K562 (cell line): ENCODE results near the gene SOWAHA. TPM values are rescaled to one million over a fixed set of nuclear protein-coding genes. Genes with fewer than 3 reads are reported as not detected.
A peak's percentile ranks its signal among the peaks of the same experiment; 100 is the strongest.

Experiments used
- ATAC-seq: fragments of 200-7000 bp; cut with Tn5 transposase; 3 replicates; pipeline ENCODE4 v1.9.1; 2020; ENCODE audit warnings: moderate library complexity
- BruUV-seq: library from RNA; stranded (reverse); fragments of 400-500 nt; replicated peaks from 2 replicates; lab custom pipeline; 2021; lab: Mats Ljungman, UMichigan
- CTCF ChIA-PET: fragments of 300-600 bp; formaldehyde crosslinking; extraction: SDS; loops from one replicate; lab custom pipeline; 2021; ENCODE audit warnings: low intra/inter-chr PET ratio; lab: Yijun Ruan, JAX
- POLR2A ChIA-PET: fragments of 300-600, 350-650 bp; sonication (Branson Sonifier 250); formaldehyde crosslinking; extraction: SDS; loops from one replicate; lab custom pipeline; 2021; ENCODE audit warnings: antibody characterized with exemption, inconsistent platforms; lab: Yijun Ruan, JAX
- DNase-seq, 4 experiments: peaks; one replicate each; pipeline versions ENCODE4 v3.0.0 to v3.0.0-alpha.2; 2011 to 2018; ENCODE audit warnings: low spot score in 3 of 4, mixed read lengths in 3 of 4; ENCODE audit errors: extremely low read depth in 1 of 4
- FAIRE-seq: peaks from 2 replicates; lab custom pipeline; 2011; peaks lifted over from hg19 to GRCh38; lab: Jason Lieb, UNC
- H2AFZ ChIP-seq: 2 replicates; pipeline ENCODE4 v1.6.0; 2011; ENCODE audit warnings: low read depth, low read length, control low read depth, inconsistent platforms
- H3K27ac ChIP-seq: fragments of 200-600 bp; 3 replicates; pipeline ENCODE4 v1.8.0; 2011; ENCODE audit warnings: low read depth, mild to moderate bottlenecking, control low read depth, inconsistent platforms, low read length, moderate library complexity, mixed read lengths; ENCODE audit errors: extremely low read depth
- H3K27me3 ChIP-seq, 2 experiments: fragments of 300-600 bp in 1 of 2; 2 replicates in 1 of 2; 3 replicates in 1 of 2; pipeline versions ENCODE4 v1.6.0 to v1.8.0; 2011; ENCODE audit warnings: inconsistent platforms in 2 of 2, low read length in 2 of 2, mild to moderate bottlenecking in 1 of 2, mixed read lengths in 1 of 2, moderate library complexity in 1 of 2; ENCODE audit not compliant: control insufficient read depth in 2 of 2, insufficient read depth in 2 of 2
- H3K36me3 ChIP-seq: fragments of 300-600 bp; 3 replicates; pipeline ENCODE4 v1.8.0; 2011; ENCODE audit warnings: mild to moderate bottlenecking, low read length, inconsistent platforms; ENCODE audit not compliant: control insufficient read depth, insufficient read depth
- H3K4me1 ChIP-seq, 2 experiments: fragments of 200-600 bp in 1 of 2; replicated peaks in 1 of 2; 2 replicates in 1 of 2; 3 replicates in 1 of 2; pipeline versions ENCODE4 v1.5.1 to v1.8.0; 2011; ENCODE audit warnings: inconsistent platforms in 2 of 2, low read length in 2 of 2, mild to moderate bottlenecking in 1 of 2, mixed read lengths in 1 of 2, moderate library complexity in 1 of 2; ENCODE audit not compliant: control insufficient read depth in 2 of 2, insufficient read depth in 2 of 2
- H3K4me2 ChIP-seq: 2 replicates; pipeline ENCODE4 v1.6.1; 2011; ENCODE audit warnings: low read length, control low read depth, inconsistent platforms, mixed read lengths; ENCODE audit not compliant: insufficient read depth
- H3K4me3 ChIP-seq: fragments of 200-600 bp; sonication (generic), shearing (Covaris generic); 2 replicates; pipeline ENCODE4 v1.5.1; 2016; ENCODE audit warnings: control low read depth, inconsistent platforms
- H3K79me2 ChIP-seq: fragments of 200-600 bp; 3 replicates; pipeline ENCODE4 v1.8.0; 2011; ENCODE audit warnings: low read length, inconsistent platforms; ENCODE audit not compliant: control insufficient read depth, insufficient read depth
- H3K9ac ChIP-seq, 2 experiments: 2 replicates each; pipeline versions ENCODE4 v1.6.0 to v1.6.1; 2011; ENCODE audit warnings: low read depth in 2 of 2, low read length in 2 of 2, control low read depth in 1 of 2, inconsistent platforms in 1 of 2, mild to moderate bottlenecking in 1 of 2, mixed read lengths in 1 of 2; ENCODE audit not compliant: insufficient read depth in 1 of 2
- H3K9me1 ChIP-seq: one replicate; pipeline ENCODE4 v1.6.0; 2011; ENCODE audit warnings: inconsistent platforms, mild to moderate bottlenecking, low read length, moderate library complexity; ENCODE audit not compliant: control insufficient read depth, insufficient read depth
- H3K9me3 ChIP-seq: replicated peaks from 2 replicates; pipeline ENCODE4 v1.5.1; 2011; ENCODE audit warnings: low read depth, low read length, inconsistent platforms; ENCODE audit not compliant: control insufficient read depth, insufficient read depth
- H4K20me1 ChIP-seq: replicated peaks from 2 replicates; pipeline ENCODE4 v1.6.1; 2011; ENCODE audit warnings: low read length, inconsistent platforms, mixed read lengths; ENCODE audit not compliant: control insufficient read depth, insufficient read depth
- DPF2 ChIP-seq: fragments of 450-650 bp; IDR thresholded peaks from 2 replicates; pipeline ENCODE4 v1.6.1; 2016
- LARP7 ChIP-seq: fragments of 450-650 bp; IDR thresholded peaks from 2 replicates; pipeline ENCODE4 v1.6.1; 2016
- NR2C2 ChIP-seq, 2 experiments: fragments of 200-800 bp in 1 of 2; sonication (Bioruptor generic) in 1 of 2; sonication (generic) in 1 of 2; formaldehyde crosslinking in 1 of 2; IDR thresholded peaks; 2 replicates each; pipeline versions ENCODE4 v1.6.1 to v1.8.0; 2016 to 2022; ENCODE audit warnings: mild to moderate bottlenecking in 1 of 2, missing compliant biosample characterization in 1 of 2, missing genetic modification characterization in 1 of 2, missing genetic modification reagents in 1 of 2
- NRF1 ChIP-seq, 2 experiments: fragments of 450-650 bp; IDR thresholded peaks in 1 of 2; conservative IDR thresholded peaks in 1 of 2; 2 replicates each; pipeline ENCODE4 v1.6.1; 2014; ENCODE audit warnings: mild to moderate bottlenecking in 2 of 2
- PTBP1 ChIP-seq: fragments of 200-400 bp; formaldehyde crosslinking; IDR thresholded peaks from 2 replicates; pipeline ENCODE4 v1.6.1; 2017; ENCODE audit warnings: low read depth, low read length
- TBL1XR1 ChIP-seq, 2 experiments: IDR thresholded peaks; 2 replicates each; pipeline ENCODE4 v1.6.1; 2012; ENCODE audit warnings: improper control_type of control experiment in 2 of 2, low read length in 2 of 2, mild to moderate bottlenecking in 1 of 2
- ZNF347 ChIP-seq: fragments of 450-650 bp; formaldehyde crosslinking; IDR thresholded peaks from 2 replicates; pipeline ENCODE4 v1.4.0; 2020; ENCODE audit warnings: low read depth, mild to moderate bottlenecking, moderate library complexity
- ZNF592 ChIP-seq: fragments of 450-650 bp; IDR thresholded peaks from 2 replicates; pipeline ENCODE4 v1.6.1; 2017; ENCODE audit warnings: antibody characterized with exemption, mild to moderate bottlenecking
- whole genome bisulfite sequencing: fragments of 100-300 bp; shearing (Covaris generic); methylation state at CpG from one replicate; pipeline ENCODE4 v1.1.6; 2016; ENCODE audit warnings: low coverage, mixed read lengths; ENCODE audit not compliant: insufficient coverage; ENCODE audit errors: missing lambda C conversion rate; 5-methylcytosine and 5-hydroxymethylcytosine counted together
- in situ Hi-C: fragments of 300-500 bp; cut with MboI; formaldehyde crosslinking; loops from 4 replicates; pipeline ENCODE4 v1.15.0; 2018; ENCODE audit warnings: inconsistent platforms, mixed read lengths
- intact Hi-C: fragments of 100-400 bp; cut with micrococcal nuclease; formaldehyde crosslinking; loops from 2 replicates; pipeline ENCODE4 v1.14.2; 2022
- polyA plus RNA-seq, 8 experiments: library from polyadenylated mRNA; depleted of rRNA in 4 of 8; stranded (reverse) in 5 of 8; unstranded in 3 of 8; fragments of >200 nt; fragmentation: Nextera tagmentation in 2 of 8; fragmentation: Illumina TruSeq in 1 of 8; extraction: Ambion mirVana in 2 of 8; extraction: Trizol in 1 of 8; gene quantifications; 2 replicates each; pipeline versions ENCODE4 v1.2.1 to v1.2.3, GENCODE V29; 2011 to 2014; ENCODE audit warnings: inconsistent platforms in 1 of 8, missing spikeins in 1 of 8
- total RNA-seq, 7 experiments: library from RNA; depleted of rRNA in 6 of 7; stranded (reverse); fragments of >200 nt in 6 of 7; fragmentation: Illumina TruSeq in 2 of 7; extraction: Trizol in 2 of 7; gene quantifications; 2 replicates each; pipeline versions ENCODE4 v1.2.1 to v1.2.3, GENCODE V29; 2011 to 2021; ENCODE audit warnings: low replicate concordance in 1 of 7

SOWAHA gene
- total and polyA plus RNA-seq, 9 of the 15 experiments (the other 6 are each of a cell fraction or from before 2014, with no cell fraction given), result not detected

- TF ChIP-seq ZNF592 (peak; percentile 71; the same call in 1 of the 2 replicates), TBL1XR1 (IDR thresholded peaks at IDR 0.05; ENCODE audit: low read length in 2 of 2) (peak; percentile 62 to 87; a peak in 2 of 4 replicates), DPF2 (peak; percentile 82)
These were observed 24.6 kb upstream of the SOWAHA start (continued) for GRCh38 chr5:132788508-132788907.

GRCh38 chr5:132788990-132789886, 23.9 kb upstream of the SOWAHA start:
- peak overlapping the region; percentile 58 for H3K27ac ChIP-seq
- intact Hi-C loops, result no loop called here
- no peaks in the 10 kb centered on the region for H3K9me3 ChIP-seq
- H3K4me3 ChIP-seq, result no peak overlapping the region
- peak overlapping the region; percentile 51; the same call in 1 of the 2 replicates for H3K4me2 ChIP-seq
- TF ChIP-seq LARP7 (0 out of 2 replicates have a peak, but pooled peaks have one; percentile 53), ZNF347 (CRISPR knock-in tag) (no peak), NRF1 (conservative IDR thresholded peaks at IDR 0.05 in 1 of 2, IDR thresholded peaks at IDR 0.05 in 1 of 2) (peak in 1 of 2 experiments; percentile 13; a peak in 1 of 4 replicates), NR2C2 (CRISPR knock-in tag; IDR thresholded peaks at IDR 0.05) (no peak), NR2C2 (tag; IDR thresholded peaks at IDR 0.05) (0 out of 2 replicates have a peak, but pooled peaks have one; percentile 34), PTBP1 (no peak)
- ATAC-seq, result peak; percentile 31
- FAIRE-seq, result no peak
- no peaks in the 10 kb centered on the region for H3K79me2 ChIP-seq
- ChIA-PET CTCF (interaction anchor here (0.6 kb wide), 1 partner anchor 94 kb away, joined by 4 read pairs; no protein-coding TSS in a partner anchor), POLR2A (interaction anchor here (0.8 to 1.5 kb wide), 6 partner anchors 10 to 51 kb away, joined by 3 to 5 read pairs (median 4); partner anchors contain the start of gene KIF3A)
- peak overlapping the region; percentile 33 to 82; a peak in 1 of 4 replicates for H3K9ac ChIP-seq
- BruUV-seq, result no TSS peak
- DNase-seq, result peak in 1 of 4 experiments; percentile 28
- H3K27me3 ChIP-seq, result no peaks in the 10 kb centered on the region
- H3K4me1 ChIP-seq, result peaks cover 38 to 60% of the 10 kb centered on the region in 2 experiments
- peak overlapping the region; percentile 75 for H2AFZ ChIP-seq
- 37% methylated on average over 8 of the region's 8 CpGs for WGBS
- no peaks in the 10 kb centered on the region for H3K9me1 ChIP-seq
- H4K20me1 ChIP-seq, result no peaks in the 10 kb centered on the region
- in situ Hi-C loops, result loop anchor here (10.0 kb wide), 1 partner anchor 1826 kb away; no protein-coding TSS in a partner anchor
- H3K36me3 ChIP-seq, result no peaks in the 10 kb centered on the region
